LHCN-M2 (cell line): ENCODE measurements around the gene C9orf85. TPM values are rescaled to one million over a fixed set of nuclear protein-coding genes. Genes with fewer than 3 reads are reported as not detected.
"Not testable (repeated sequence)": the region's sequence is repeated elsewhere in the genome, so short reads cannot be mapped to it uniquely, and the experiment has no call there.

Experiments used
- DNase-seq: peaks from one replicate; pipeline ENCODE4 v3.0.0-alpha.2; 2012; ENCODE audit warnings: low read depth
- total RNA-seq: library from RNA; depleted of rRNA; stranded (reverse); fragments of >200 nt; gene quantifications from 2 replicates; pipeline ENCODE4 v1.2.3, GENCODE V29; 2014

The C9orf85 gene
- total RNA-seq, 1 experiment from 2014 or later, result 19.0 TPM

DNA sequence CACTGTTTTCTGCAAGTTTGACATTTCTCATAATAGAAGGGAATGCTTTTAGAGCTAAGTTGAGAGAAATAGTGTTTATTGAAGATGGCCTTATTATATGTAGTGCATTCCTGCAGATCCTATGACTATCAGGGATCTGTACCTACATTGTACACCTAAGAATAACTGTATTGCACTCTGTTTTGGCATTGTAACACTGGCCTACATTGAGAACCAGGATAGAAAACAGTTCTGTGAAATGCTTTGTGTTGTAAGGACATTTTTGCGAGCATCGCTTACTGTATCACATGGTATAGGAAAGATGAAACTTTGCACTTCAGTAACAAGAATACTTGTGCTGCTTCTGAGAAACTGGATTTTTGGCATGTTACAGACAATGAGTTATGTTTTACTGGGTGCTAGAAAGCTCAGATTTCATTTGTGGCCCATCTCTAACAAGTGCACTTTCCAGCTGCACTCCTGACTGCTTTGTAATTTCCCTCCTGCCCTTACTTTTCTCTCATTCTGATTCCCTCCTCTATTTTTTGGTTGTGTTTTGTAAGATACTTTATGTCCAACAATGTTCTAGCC lies 30.6 kb downstream of the C9orf85 start:
- DNase-seq, result no peak

DNA sequence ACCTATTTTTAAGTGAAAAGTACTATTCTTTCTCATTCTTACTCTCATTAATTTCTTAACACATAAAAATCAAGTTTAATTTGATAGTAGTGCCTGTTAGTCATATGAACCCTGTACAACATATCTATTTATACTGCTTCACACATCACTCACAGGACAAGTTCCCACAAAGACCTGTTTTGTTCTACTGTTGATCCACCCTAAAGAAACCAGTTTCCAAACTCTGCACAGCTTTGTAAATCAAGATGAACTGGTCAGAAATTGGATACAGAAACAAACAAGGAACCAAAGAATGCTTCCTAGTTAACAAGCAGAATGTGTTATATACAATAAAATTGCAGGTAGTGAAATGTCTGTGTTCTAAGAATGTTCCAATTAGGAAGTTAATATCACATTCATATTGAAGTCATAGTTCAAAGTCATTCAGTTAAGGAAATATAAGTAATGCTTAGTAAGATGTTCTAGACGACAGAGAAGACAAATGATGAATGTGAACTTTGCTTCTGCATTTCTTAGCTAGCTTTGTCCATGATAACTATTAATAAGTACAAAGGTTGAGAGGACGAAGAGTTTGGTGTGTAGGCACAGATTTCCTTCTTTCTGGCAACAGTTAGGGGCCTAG lies 33.4 kb downstream of the C9orf85 start:
- no peak for DNase-seq

DNA sequence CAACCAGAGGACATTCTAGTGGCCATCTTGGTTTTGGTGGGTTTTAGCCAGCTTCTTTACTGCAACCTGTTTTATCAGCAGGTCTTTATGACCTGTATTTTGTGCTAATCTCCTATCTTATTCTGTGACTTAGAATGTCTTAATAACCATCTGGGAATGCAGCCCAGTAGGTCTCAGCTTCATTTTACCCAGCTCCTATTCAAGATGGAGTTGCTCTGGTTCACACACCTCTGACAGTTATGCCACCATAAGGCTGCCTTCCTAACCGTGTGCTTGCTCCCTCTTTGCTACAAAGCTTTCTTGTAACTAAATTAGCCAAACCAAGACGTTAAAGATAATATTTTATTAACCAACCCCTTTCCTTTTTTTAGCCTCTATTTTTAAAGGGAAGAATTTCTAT lies 43.2 kb downstream of the C9orf85 start:
- DNase-seq, result not testable (repeated sequence)

- peak; percentile 32 for DNase-seq
Measured at GRCh38 chr9:71955300-71955915, 44.0 kb downstream of the C9orf85 start.

DNA sequence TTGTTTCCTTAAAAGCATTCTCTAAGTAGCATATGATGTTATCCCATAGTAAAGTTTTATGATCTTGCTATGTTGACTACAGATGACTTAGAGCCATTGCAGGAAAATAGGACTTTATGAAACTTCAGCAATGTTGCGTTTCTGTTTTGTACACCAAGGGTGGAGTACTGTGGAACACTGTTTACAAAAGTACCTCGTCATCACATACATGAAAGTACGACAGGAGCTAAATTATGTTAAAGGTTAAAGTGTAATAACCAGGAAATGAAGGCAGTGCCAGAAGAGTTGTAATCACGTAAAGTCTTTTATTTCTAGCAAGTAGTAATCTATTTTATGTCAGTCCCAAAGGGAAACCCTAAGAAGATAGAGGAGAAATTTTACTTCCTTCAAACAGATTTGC lies 50.9 kb downstream of the C9orf85 start:
- DNase-seq, result no peak

DNA sequence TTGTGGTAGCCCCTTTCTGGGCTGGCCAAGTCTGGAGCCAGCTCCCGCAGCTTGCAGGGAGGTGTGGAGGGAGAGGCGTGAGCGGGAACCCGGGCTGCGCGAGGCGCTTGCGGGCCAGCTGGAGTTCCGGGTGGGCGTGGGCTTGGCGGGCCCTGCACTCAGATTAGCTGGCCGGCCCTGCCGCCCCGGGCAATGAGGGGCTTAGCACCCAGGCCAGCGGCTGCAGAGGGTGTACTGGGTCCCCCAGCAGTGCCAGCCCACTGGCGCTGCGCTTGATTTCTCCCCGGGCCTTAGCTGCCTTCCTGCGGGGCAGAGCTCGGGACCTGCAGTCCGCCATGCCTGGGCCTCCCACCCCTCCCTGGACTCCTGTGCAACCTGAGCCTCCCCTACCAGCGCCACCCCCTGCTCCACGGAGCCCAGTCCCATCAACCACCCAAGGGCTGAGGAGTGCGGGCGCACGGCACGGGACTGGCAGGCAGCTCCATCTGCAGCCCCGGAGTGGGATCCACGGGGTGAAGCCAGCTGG lies 52.1 kb downstream of the C9orf85 start:
- not testable (repeated sequence) for DNase-seq

- DNase-seq, result no peak
Measured at GRCh38 chr9:71965403-71965802, 54.0 kb downstream of the C9orf85 start.

DNA sequence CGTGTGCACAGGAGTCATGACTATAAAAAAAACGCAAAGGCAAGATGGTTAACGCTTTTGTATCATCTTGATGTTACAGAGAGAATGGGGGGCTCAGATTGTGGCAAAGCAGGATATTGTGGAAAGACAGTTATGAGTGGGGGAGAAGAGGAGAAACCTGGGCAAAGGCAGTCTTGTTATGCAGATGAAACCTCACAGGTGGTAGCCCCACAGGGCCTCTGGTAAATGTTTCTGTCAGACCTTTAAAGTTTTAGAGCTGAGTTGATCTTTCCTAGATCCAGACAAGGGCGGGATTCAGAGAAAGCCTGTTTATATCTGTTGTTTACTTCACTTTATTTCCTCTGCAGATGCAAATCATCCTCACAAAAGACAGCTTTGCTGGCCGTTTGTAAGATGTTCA lies 55.2 kb downstream of the C9orf85 start:
- DNase-seq, result no peak

DNA sequence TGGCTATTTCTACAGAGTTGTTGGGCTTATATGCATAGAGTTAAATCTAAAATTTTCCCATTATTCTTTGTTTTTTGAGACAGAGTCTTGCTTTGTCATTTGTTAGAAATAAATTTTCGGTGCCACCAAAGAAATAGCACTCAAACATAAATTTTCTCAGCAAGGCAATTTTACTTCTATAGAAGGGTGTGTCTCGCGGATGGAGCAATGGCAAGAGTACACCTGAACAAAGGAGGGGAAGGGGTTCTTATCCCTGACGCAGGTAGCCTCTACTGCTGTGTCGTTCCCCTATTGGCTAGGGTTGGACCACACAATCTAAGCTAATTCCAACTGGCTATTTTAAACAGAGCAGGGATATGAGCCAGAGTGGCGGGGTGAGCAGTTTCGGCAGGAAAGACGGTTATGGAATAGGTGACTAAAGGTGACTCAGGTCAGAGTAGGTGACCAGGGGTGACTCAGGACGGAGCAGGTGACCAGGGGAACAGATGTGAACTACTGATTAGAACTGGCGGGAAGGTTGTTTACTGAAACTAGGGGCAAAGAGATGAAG lies 57.2 kb downstream of the C9orf85 start:
- no peak for DNase-seq

GRCh38 chr9:71975833-71976232 lies 64.4 kb downstream of the C9orf85 start:
- DNase-seq, result no peak

DNA sequence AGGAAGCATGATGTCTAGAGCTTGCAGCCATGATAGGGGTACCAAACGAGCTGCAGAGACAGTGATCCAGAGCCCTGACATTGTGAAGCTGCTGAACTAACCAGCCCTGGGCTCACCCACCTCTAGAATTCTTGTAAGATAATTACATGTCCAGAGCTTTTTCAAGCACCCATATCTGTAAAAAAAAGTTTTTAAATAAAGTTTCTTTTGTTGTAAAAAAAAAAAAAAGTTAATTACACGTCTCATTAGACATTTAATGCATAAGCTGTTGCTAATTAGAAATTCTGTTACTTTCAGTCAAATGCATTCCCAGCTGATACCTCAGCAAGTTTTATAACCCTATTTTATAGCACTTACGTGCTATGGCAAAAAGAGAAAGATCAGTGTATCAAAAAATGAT lies 65.6 kb downstream of the C9orf85 start:
- DNase-seq, result no peak

- no peak for DNase-seq
Measured at GRCh38 chr9:71980266-71981190, 69.1 kb downstream of the C9orf85 start.

- DNase-seq, result no peak
Measured at GRCh38 chr9:71981944-71982343, 70.5 kb downstream of the C9orf85 start.

DNA sequence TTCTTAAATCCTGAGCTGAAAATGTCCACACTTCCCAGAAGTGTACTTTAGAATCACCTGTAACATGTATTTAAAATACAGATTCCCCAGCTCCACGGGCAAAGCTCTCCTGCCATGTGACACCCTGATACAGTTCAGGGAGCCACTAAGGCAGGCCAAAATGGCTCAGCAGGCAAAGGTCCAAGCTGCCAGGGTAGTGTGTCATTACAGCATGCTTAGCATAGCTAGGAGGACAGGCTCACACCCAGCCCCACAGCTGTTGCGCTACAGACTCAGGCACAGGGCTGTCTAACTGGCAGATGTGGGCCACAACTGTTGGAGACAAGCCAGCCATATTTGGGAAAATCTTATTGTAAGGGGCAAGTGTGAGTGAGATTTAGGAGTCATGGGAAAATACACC lies 73.0 kb downstream of the C9orf85 start:
- DNase-seq, result peak; percentile 87

DNA sequence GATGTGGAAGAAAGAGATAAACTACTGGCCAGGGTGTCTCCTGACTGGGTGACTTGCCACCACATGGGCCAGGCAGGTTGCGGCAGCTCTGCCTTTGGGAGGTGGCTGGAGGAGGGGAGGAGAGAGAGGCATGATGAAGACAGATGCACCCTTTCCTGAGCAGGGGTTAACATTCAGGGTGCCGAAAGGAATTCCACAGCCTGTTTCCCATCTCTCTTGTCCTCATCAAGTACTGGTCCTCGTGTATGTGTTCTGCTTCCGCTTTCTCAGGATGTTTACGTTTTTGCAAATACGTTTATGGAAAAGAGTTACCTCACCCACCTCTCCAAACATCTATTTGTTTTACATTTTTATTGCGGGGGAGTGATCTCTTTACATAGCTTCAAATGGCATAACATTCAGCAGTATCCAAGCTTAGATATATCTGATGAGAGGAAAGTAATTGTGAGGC lies 73.4 kb downstream of the C9orf85 start:
- DNase-seq, result no peak

- DNase-seq, result no peak
Measured at GRCh38 chr9:71985297-71985911, 74.0 kb downstream of the C9orf85 start.

DNA sequence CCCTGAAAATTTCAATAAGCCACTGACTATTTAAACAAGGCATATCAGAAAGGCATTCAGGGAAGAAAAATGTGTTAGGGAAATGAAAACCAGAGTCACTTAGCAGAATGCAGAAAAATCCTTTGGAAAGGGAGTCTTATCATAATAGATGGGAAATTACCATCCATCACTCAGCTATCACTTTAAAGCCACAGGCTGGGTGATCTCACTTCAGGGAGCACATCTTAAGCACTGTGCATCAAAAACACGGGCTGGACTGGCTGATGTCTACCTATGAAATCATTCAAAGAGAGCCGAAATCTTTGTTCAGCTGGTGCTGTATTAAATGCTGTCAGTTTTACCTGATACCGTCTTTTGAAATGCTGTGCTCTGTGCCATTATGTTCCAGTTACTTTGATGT lies 75.5 kb downstream of the C9orf85 start:
- DNase-seq, result no peak

DNA sequence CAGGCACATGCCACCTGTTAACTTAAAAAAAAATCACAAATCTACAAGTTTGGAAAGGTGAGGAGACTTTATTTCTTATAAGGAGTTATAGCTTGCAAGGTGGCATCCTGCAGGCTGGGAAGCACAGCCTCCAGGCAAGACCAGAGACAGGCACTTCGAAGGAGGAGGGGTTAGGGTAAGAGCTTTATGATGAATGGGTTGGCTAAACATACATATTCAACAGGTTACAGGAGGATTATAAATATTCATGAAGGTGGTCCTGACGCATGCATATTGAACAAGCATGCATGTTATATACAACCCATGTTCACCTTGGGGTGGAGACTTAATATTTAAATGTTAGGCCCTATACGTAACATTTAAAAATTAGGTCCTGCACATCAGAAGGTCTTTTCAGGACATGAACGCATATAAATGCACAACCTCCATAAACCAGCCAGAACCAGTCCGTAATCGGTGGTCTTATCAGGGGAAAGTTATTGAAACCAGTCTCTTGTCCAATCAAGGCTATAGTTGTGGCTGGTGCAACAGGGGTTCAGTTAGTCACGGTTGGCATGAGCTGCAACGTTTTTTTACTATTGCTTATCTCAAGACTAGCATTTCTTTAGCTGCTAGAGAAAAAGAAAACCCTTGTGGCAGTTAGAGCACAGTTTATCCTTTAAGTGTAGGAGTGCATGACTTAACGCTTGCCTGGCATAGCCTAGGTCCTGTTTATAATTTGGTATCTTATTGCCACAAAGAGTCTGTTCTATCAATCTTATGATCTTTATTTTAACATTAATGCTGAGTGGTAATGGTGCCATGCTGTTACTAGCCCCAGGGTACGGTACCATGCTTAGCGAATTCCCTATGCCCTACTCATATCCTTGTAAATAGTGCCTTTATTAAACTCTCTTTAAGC lies 76.3 kb downstream of the C9orf85 start:
- DNase-seq, result no peak

DNA sequence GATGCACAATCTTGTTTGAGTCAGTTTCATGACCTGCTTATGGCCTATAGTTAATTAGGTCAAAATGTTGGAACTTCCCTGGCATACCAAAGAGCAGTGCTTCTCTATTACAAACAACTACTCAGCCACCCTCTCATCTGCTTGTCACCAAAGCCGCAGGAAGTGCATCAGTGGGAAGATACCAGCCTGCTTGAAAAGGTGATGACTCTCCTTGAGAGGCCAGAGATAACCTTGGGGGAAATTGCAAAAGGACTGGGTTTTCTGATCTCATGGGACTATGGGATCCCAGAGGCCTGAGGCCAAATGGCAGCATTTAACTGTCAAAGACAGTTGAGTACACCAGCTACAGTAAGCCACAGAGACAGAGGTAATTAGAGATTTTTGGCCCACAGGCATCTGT lies 79.0 kb downstream of the C9orf85 start:
- peak; percentile 4 for DNase-seq

- DNase-seq, result no peak
Measured at GRCh38 chr9:72005451-72005850, 94.0 kb downstream of the C9orf85 start.
